Measurements from ENCODE around the gene ERFE. TPM values are rescaled to one million over a fixed set of nuclear protein-coding genes. Genes with fewer than 3 reads are reported as not detected.

Gene ERFE
- total RNA-seq (2022; extraction: Qiagen RNA extraction), result 5.7 to 9.7 TPM (median 8.1 TPM) in 5 replicates

GRCh38 chr2:238158509-238159070, at the start of gene ERFE:
ERFE (plus strand) TSS chr2:238158970; CDS start chr2:238159008, 38 bp downstream.

GRCh38 chr2:238138331-238139195, 20.2 kb upstream of the ERFE start, which contains the start of gene KLHL30:
KLHL30 (plus strand) TSS chr2:238138668; CDS start chr2:238140755, 2,087 bp downstream.

GRCh38 chr2:238203094-238203972, 44.6 kb downstream of the ERFE start, which contains the start of gene ILKAP:
ILKAP (minus strand) TSS chr2:238203695; CDS start chr2:238203553, 142 bp downstream.

Other genes starting within 250 kb of the ERFE start
- gene UBE2F, start 192.0 kb upstream of the ERFE start, total RNA-seq (2022; extraction: Qiagen RNA extraction), result 46.1 to 55.2 TPM (median 52.6 TPM) in 5 replicates
- 18.1 to 22.4 TPM (median 20.4 TPM) in 5 replicates for gene SCLY, start 98.0 kb upstream of the ERFE start, total RNA-seq (2022; extraction: Qiagen RNA extraction)
- gene ESPNL, start 58.6 kb upstream of the ERFE start, total RNA-seq (2022; extraction: Qiagen RNA extraction), result 0.10 to 0.38 TPM (median 0.13 TPM) in 5 replicates
- 0.14 to 0.30 TPM (median 0.25 TPM) in 5 replicates for gene KLHL30, start 20.3 kb upstream of the ERFE start, total RNA-seq (2022; extraction: Qiagen RNA extraction)
- 37.9 to 43.8 TPM (median 39.6 TPM) in 5 replicates for gene ILKAP, start 44.7 kb downstream of the ERFE start, total RNA-seq (2022; extraction: Qiagen RNA extraction)
- 7.9 to 14.6 TPM (median 13.4 TPM) in 5 replicates for gene HES6, start 81.1 kb downstream of the ERFE start, total RNA-seq (2022; extraction: Qiagen RNA extraction)
- 5.7 to 7.5 TPM (median 6.4 TPM) in 5 replicates for gene PER2, start 129.6 kb downstream of the ERFE start, total RNA-seq (2022; extraction: Qiagen RNA extraction)
- gene TRAF3IP1, start 161.5 kb downstream of the ERFE start, total RNA-seq (2022; extraction: Qiagen RNA extraction), result 11.4 to 16.5 TPM (median 12.9 TPM) in 5 replicates